Nephron (organoid): ENCODE data around the gene SEC16B.
A peak's percentile ranks its signal among the peaks of the same experiment; 100 is the strongest.

Experiments used
- H3K27ac Mint-ChIP-seq, 3 experiments: 2 replicates each; pipeline ENCODE4 v1.8.0; 2020; ENCODE audit warnings: mixed read lengths in 3 of 3, mild to moderate bottlenecking in 2 of 3, moderate library complexity in 1 of 3
- H3K27me3 Mint-ChIP-seq: 2 replicates; pipeline ENCODE4 v1.8.0; 2021; ENCODE audit warnings: low read depth, mild to moderate bottlenecking, moderate library complexity, mixed read lengths
- H3K36me3 Mint-ChIP-seq: 2 replicates; pipeline ENCODE4 v1.8.0; 2020; ENCODE audit warnings: low read depth, mixed read lengths
- H3K4me1 Mint-ChIP-seq: 2 replicates; pipeline ENCODE4 v1.8.0; 2020; ENCODE audit warnings: mixed read lengths
- H3K4me3 Mint-ChIP-seq, 3 experiments: 2 replicates each; pipeline ENCODE4 v1.8.0; 2020; ENCODE audit warnings: mild to moderate bottlenecking in 3 of 3, mixed read lengths in 3 of 3, moderate library complexity in 2 of 3
- H3K9me3 Mint-ChIP-seq: 2 replicates; pipeline ENCODE4 v1.8.0; 2020; ENCODE audit warnings: mixed read lengths
- TF ChIP-seq, protein P1 (sequence below), 3 experiments: fragments of 200-600 bp; sonication (generic); IDR thresholded peaks; one replicate each; pipeline ENCODE4 v1.5.0; 2021; ENCODE audit warnings: antibody characterized with exemption in 3 of 3; ENCODE audit not compliant: unreplicated experiment in 3 of 3

The SEC16B gene

DNA sequence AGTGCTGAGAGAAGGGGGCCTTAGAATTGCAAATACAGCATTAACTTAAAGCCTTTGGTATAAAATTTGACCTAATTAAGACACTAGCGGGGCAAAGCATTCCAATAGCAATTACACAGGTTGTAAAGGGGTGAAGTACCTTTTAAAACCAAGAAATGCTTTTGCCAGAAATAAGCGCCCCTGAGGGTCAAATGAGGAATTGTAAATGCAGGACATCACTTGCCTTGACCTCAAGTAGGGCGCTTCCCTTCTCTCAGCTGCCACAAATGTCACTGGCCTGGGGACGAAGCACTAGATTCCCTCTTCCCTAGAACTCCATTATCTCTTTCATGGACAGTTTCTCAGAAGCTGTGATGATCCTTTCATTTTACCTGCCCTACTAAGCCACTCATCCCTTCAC is 48.3 kb downstream of the SEC16B start:
- TF ChIP-seq, protein P1, sequence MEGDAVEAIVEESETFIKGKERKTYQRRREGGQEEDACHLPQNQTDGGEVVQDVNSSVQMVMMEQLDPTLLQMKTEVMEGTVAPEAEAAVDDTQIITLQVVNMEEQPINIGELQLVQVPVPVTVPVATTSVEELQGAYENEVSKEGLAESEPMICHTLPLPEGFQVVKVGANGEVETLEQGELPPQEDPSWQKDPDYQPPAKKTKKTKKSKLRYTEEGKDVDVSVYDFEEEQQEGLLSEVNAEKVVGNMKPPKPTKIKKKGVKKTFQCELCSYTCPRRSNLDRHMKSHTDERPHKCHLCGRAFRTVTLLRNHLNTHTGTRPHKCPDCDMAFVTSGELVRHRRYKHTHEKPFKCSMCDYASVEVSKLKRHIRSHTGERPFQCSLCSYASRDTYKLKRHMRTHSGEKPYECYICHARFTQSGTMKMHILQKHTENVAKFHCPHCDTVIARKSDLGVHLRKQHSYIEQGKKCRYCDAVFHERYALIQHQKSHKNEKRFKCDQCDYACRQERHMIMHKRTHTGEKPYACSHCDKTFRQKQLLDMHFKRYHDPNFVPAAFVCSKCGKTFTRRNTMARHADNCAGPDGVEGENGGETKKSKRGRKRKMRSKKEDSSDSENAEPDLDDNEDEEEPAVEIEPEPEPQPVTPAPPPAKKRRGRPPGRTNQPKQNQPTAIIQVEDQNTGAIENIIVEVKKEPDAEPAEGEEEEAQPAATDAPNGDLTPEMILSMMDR (IDR thresholded peaks at IDR 0.05; ENCODE audit: unreplicated experiment in 3 of 3) = no peak
- no peak overlapping the region for H3K4me3 Mint-ChIP-seq
- no peak overlapping the region for H3K27ac Mint-ChIP-seq
- no peaks in the 10 kb centered on the region for H3K9me3 Mint-ChIP-seq
- no peaks in the 10 kb centered on the region for H3K27me3 Mint-ChIP-seq
- no peaks in the 10 kb centered on the region for H3K36me3 Mint-ChIP-seq
- no peaks in the 10 kb centered on the region for H3K4me1 Mint-ChIP-seq

DNA sequence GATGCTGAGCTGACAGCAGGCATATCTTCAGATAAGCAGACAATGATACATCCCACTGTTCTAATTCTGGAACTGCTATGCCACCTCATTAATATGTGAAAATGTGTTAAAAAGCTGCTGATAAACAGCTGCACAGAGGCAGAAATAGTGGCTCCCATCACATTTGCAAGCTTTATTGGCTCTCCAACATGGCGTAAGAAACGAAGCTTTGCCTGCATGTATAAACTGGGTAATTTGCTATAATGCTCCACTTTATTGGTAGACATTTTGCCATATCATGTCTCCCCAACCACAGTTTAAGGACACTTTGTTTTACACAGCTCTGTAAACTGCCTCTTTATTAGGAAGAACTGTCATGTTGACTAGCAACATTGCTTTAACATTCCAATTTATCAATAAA is 49.8 kb downstream of the SEC16B start:
- H3K9me3 Mint-ChIP-seq = no peaks in the 10 kb centered on the region
- H3K27me3 Mint-ChIP-seq = no peaks in the 10 kb centered on the region
- TF ChIP-seq, protein P1 (IDR thresholded peaks at IDR 0.05; ENCODE audit: unreplicated experiment in 3 of 3) = no peak
- H3K4me3 Mint-ChIP-seq = no peak overlapping the region
- H3K4me1 Mint-ChIP-seq = no peaks in the 10 kb centered on the region
- no peaks in the 10 kb centered on the region for H3K36me3 Mint-ChIP-seq
- H3K27ac Mint-ChIP-seq = no peak overlapping the region

DNA sequence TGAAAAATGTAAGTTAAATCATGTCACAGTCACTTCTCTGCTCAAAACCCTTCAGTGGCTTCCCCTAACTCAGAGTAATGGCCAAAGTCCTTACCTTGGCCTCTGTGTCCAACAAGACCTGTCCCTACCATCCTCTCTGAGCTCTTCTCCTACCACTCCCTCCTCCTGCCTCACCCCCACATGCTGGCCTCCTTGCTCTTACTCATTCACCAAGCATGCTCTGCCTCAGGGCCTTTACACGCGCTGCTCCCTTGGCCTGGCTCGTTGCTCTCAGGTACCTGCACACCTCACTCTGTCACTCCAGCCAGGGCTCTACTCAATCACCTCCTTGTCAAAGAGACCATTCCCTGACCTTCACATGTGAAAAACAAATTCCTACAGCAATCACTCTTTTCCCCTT is 54.2 kb downstream of the SEC16B start:
- TF ChIP-seq, protein P1 (IDR thresholded peaks at IDR 0.05; ENCODE audit: unreplicated experiment in 3 of 3) = no peak
- Mint-ChIP-seq H3K27ac (no peak overlapping the region), H3K27me3 (peaks cover 14% of the 10 kb centered on the region), H3K4me3 (no peak overlapping the region), H3K9me3 (no peaks in the 10 kb centered on the region), H3K36me3 (no peaks in the 10 kb centered on the region), H3K4me1 (no peaks in the 10 kb centered on the region)

DNA sequence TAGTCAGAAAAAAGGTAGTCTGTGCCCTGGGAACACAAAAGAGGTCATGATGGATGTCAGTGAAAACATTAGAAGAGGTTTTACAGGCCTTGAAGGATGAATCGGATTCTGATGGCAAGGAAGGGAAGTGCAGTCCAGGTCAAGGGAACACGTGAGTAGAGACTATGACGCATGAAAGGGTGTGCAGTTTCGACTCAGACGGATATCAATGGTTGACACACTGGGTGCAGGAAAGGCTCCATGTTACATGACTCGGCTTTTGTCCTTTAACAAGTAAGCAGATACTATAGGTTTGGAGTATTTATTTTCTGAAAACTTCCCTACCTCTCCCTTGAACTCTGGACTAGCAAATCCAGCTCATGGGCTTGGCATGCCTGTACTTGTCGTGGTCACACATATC is 55.3 kb downstream of the SEC16B start:
- Mint-ChIP-seq H3K4me3 (no peak overlapping the region), H3K36me3 (no peaks in the 10 kb centered on the region), H3K27me3 (peaks cover 19% of the 10 kb centered on the region), H3K9me3 (no peaks in the 10 kb centered on the region), H3K27ac (no peak overlapping the region), H3K4me1 (no peaks in the 10 kb centered on the region)
- TF ChIP-seq, protein P1 (IDR thresholded peaks at IDR 0.05; ENCODE audit: unreplicated experiment in 3 of 3) = no peak

DNA sequence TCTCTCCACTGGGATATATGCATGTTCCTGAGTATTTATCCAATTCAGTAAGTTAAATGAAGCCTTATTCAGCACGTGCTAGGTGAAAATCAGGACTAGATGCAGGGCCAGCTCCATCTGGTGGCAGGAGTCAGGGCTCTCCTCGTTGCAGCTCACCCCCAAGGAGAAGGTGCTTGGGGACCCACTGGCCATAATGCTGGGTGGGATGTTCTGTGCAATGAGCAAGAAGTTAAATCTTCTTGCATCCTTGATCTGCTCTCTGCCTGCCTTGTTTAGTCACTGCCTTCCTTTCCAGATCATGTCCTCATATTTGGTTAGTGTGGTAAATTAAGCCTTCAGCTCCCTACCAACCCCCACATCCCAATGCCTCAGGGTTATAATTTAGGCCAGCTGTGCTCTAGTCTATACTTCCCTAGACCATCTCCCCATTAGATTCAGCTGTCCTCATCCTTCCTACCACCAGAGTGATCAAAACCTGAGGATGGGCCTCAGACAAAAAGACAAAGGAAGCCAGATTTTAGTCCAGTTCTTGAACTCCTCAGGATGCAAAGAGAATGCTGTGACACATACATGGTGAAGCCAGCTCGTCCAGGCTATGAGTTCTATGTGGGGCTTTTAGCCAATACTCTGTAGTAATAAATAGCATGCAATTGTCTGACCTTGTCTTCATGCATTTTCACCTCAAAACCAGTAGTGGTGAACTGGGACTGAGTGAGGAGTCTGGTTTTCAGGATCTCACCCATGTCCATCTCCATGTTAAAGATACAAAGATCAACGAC is 55.9 kb downstream of the SEC16B start:
- Mint-ChIP-seq H3K27ac (no peak overlapping the region), H3K36me3 (no peaks in the 10 kb centered on the region), H3K4me3 (no peak overlapping the region), H3K27me3 (peaks cover 22% of the 10 kb centered on the region), H3K9me3 (no peaks in the 10 kb centered on the region), H3K4me1 (no peaks in the 10 kb centered on the region)
- TF ChIP-seq, protein P1 (IDR thresholded peaks at IDR 0.05; ENCODE audit: unreplicated experiment in 3 of 3) = peak; percentile 38 to 57 (median 43)

DNA sequence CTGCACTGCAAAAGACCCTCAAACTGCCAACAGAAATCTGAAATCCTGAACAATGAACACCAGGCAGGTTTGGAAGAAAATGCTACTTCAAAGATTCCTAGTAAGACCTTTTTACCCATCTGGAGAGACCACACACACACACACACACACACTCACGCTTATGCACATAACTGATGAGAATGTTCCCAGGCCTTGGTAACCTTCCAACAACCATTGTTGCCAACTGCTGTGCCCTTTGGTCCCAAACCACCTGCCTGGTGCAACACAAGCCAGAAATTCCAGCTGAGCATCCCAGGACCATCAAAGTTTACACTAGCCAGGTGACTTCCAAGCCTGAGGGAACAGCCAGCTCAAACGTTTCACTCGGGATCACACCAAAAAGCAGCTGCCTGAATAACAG is 56.9 kb downstream of the SEC16B start:
- Mint-ChIP-seq H3K27ac (no peak overlapping the region), H3K9me3 (no peaks in the 10 kb centered on the region), H3K36me3 (no peaks in the 10 kb centered on the region), H3K4me3 (no peak overlapping the region), H3K27me3 (peaks cover 31% of the 10 kb centered on the region), H3K4me1 (no peaks in the 10 kb centered on the region)
- TF ChIP-seq, protein P1 (IDR thresholded peaks at IDR 0.05; ENCODE audit: unreplicated experiment in 3 of 3) = no peak
